Neural progenitor cell (in vitro differentiated cells): Measurements from ENCODE around the gene DNAJC22. TPM values are rescaled to one million over a fixed set of nuclear protein-coding genes. Genes with fewer than 3 reads are reported as not detected.

Experiments used
- DNase-seq: peaks from one replicate; pipeline ENCODE4 v3.0.0-alpha.2; 2016; ENCODE audit warnings: low spot score
- H2AFZ ChIP-seq: fragments of 200-600 bp; sonication (generic); replicated peaks from 2 replicates; pipeline ENCODE4 v1.6.1; 2016; ENCODE audit warnings: antibody characterized with exemption
- H3F3A ChIP-seq: fragments of 200-600 bp; sonication (generic); 2 replicates; pipeline ENCODE4 v1.6.1; 2016; ENCODE audit warnings: antibody characterized with exemption, low read depth
- H3K27ac ChIP-seq: fragments of 200-600 bp; sonication (generic); 2 replicates; pipeline ENCODE4 v1.5.1; 2016; ENCODE audit warnings: mild to moderate bottlenecking
- H3K27me3 ChIP-seq: fragments of 200-600 bp; sonication (generic); 2 replicates; pipeline ENCODE4 v1.6.1; 2016; ENCODE audit warnings: mild to moderate bottlenecking, moderate library complexity
- H3K36me3 ChIP-seq: fragments of 200-600 bp; sonication (generic); 2 replicates; pipeline ENCODE4 v1.5.1; 2016
- H3K4me1 ChIP-seq: fragments of 200-600 bp; sonication (generic); 2 replicates; pipeline ENCODE4 v1.6.1; 2016; ENCODE audit warnings: mixed run types
- H3K4me2 ChIP-seq: fragments of 200-600 bp; sonication (generic); 2 replicates; pipeline ENCODE4 v1.6.1; 2016
- H3K4me3 ChIP-seq: fragments of 200-600 bp; sonication (generic); 2 replicates; pipeline ENCODE4 v1.5.1; 2016
- H3K79me2 ChIP-seq: fragments of 200-600 bp; sonication (generic); 2 replicates; pipeline ENCODE4 v1.6.1; 2016; ENCODE audit warnings: low read depth
- H3K9ac ChIP-seq: fragments of 200-600 bp; sonication (generic); 2 replicates; pipeline ENCODE4 v1.6.1; 2016
- H3K9me3 ChIP-seq: fragments of 200-600 bp; sonication (generic); 2 replicates; pipeline ENCODE4 v1.5.1; 2016; ENCODE audit warnings: low read depth
- H4K20me1 ChIP-seq: fragments of 200-600 bp; sonication (generic); 2 replicates; pipeline ENCODE4 v1.6.1; 2016; ENCODE audit warnings: low read depth
- H3K27ac Mint-ChIP-seq: 3 replicates; pipeline ENCODE4 v1.8.0; 2021; ENCODE audit warnings: mixed read lengths
- H3K27me3 Mint-ChIP-seq: 2 replicates; pipeline ENCODE4 v1.8.0; 2022; ENCODE audit warnings: low read depth, mild to moderate bottlenecking, inconsistent platforms, moderate library complexity, mixed read lengths; ENCODE audit not compliant: insufficient read depth
- H3K36me3 Mint-ChIP-seq: 3 replicates; pipeline ENCODE4 v1.8.0; 2021; ENCODE audit warnings: mixed read lengths
- H3K4me1 Mint-ChIP-seq: 3 replicates; pipeline ENCODE4 v1.8.0; 2021; ENCODE audit warnings: mixed read lengths
- H3K4me3 Mint-ChIP-seq: 3 replicates; pipeline ENCODE4 v1.8.0; 2021; ENCODE audit warnings: mild to moderate bottlenecking, moderate library complexity, mixed read lengths
- H3K9me3 Mint-ChIP-seq: 3 replicates; pipeline ENCODE4 v1.8.0; 2020; ENCODE audit warnings: mixed read lengths
- EZH2 ChIP-seq: fragments of 200-600 bp; sonication (generic); IDR thresholded peaks from 2 replicates; pipeline ENCODE4 v1.6.1; 2017; ENCODE audit warnings: antibody characterized with exemption, mild to moderate bottlenecking, moderate library complexity
- EZH2phosphoT487 ChIP-seq: fragments of 200-600 bp; sonication (generic); IDR thresholded peaks from 2 replicates; pipeline ENCODE4 v1.6.1; 2017; ENCODE audit warnings: antibody characterized with exemption
- total RNA-seq: library from RNA; depleted of rRNA; stranded (reverse); fragments of >200 nt; gene quantifications from 2 replicates; pipeline ENCODE4 v1.2.3, GENCODE V29; 2015; ENCODE audit warnings: low replicate concordance
- TF ChIP-seq, protein P1 (sequence below): fragments of 200-600 bp; sonication (generic); IDR thresholded peaks from 2 replicates; pipeline ENCODE4 v1.5.1; 2017; ENCODE audit warnings: antibody characterized with exemption, mild to moderate bottlenecking

The DNAJC22 gene
- total RNA-seq, 1 donor from 2014 or later = 0.39 TPM

DNA sequence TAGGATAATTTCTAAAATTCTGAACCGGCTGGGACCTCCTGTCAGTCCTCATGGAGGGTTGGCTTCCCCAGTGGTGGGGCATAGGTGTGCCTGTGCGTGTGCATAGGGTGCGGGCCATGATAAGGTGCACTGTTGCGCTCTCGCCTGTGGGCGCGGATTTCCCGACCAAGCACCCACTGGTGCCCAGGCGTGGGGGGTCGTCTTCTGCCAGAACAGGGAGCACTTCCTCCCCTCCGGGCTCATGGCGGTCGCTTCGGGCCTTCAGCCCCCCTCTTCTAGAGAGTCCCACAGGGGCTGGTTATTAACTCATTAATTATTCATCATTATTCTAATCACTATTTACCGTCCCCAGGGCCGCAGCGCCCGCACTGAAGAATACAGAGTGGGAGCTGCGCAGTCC lies 12.5 kb upstream of the DNAJC22 start:
- H4K20me1 ChIP-seq = peaks cover 12% of the 10 kb centered on the region
- H3K79me2 ChIP-seq = no peaks in the 10 kb centered on the region
- Mint-ChIP-seq H3K36me3 (peaks cover 10% of the 10 kb centered on the region), H3K9me3 (peaks cover 6% of the 10 kb centered on the region), H3K27me3 (peaks cover 55% of the 10 kb centered on the region), H3K27ac (no peak overlapping the region), H3K4me3 (no peak overlapping the region), H3K4me1 (peaks cover 26% of the 10 kb centered on the region)
- H3K4me1 ChIP-seq = peaks cover 15% of the 10 kb centered on the region
- H3K9ac ChIP-seq = no peak overlapping the region
- no peak overlapping the region for H3K4me3 ChIP-seq
- H3K36me3 ChIP-seq = no peaks in the 10 kb centered on the region
- H2AFZ ChIP-seq = no peak overlapping the region
- peaks cover 41% of the 10 kb centered on the region for H3F3A ChIP-seq
- DNase-seq = no peak
- H3K27me3 ChIP-seq = peaks cover 75% of the 10 kb centered on the region
- no peaks in the 10 kb centered on the region for H3K9me3 ChIP-seq
- TF ChIP-seq EZH2 = no peak
- TF ChIP-seq, protein P1, sequence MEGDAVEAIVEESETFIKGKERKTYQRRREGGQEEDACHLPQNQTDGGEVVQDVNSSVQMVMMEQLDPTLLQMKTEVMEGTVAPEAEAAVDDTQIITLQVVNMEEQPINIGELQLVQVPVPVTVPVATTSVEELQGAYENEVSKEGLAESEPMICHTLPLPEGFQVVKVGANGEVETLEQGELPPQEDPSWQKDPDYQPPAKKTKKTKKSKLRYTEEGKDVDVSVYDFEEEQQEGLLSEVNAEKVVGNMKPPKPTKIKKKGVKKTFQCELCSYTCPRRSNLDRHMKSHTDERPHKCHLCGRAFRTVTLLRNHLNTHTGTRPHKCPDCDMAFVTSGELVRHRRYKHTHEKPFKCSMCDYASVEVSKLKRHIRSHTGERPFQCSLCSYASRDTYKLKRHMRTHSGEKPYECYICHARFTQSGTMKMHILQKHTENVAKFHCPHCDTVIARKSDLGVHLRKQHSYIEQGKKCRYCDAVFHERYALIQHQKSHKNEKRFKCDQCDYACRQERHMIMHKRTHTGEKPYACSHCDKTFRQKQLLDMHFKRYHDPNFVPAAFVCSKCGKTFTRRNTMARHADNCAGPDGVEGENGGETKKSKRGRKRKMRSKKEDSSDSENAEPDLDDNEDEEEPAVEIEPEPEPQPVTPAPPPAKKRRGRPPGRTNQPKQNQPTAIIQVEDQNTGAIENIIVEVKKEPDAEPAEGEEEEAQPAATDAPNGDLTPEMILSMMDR = no peak
- no peak for TF ChIP-seq EZH2phosphoT487
- H3K27ac ChIP-seq = no peak overlapping the region
- no peak overlapping the region for H3K4me2 ChIP-seq

DNA sequence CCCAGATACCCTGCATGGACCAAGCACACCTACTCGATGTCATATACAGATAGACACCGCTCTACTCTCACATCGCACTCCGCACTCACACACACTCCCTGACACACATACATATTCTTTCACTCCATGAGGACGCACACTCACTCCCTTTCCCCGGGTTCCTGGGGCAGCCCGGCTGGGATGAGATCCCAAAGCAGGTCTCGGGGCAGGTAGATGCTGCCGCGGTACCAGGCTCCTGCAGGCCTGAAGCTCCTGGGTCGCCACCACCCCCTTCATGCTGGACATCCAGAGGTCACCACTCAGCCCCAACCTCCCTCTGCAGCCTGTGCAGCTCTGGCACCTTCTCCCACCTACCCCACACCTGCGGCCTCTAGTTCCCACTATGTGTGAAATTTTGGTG lies 12.0 kb upstream of the DNAJC22 start:
- Histone ChIP-seq H3K4me3 (no peak overlapping the region), H3K27me3 (peaks cover 79% of the 10 kb centered on the region), H3K4me1 (peaks cover 16% of the 10 kb centered on the region), H3F3A (peaks cover 41% of the 10 kb centered on the region), H3K9ac (no peak overlapping the region), H3K9me3 (no peaks in the 10 kb centered on the region), H3K79me2 (no peaks in the 10 kb centered on the region), H3K27ac (no peak overlapping the region), H4K20me1 (peaks cover 12% of the 10 kb centered on the region), H3K36me3 (no peaks in the 10 kb centered on the region), H2AFZ (no peak overlapping the region), H3K4me2 (no peak overlapping the region)
- Mint-ChIP-seq H3K4me1 (peaks cover 30% of the 10 kb centered on the region), H3K4me3 (no peak overlapping the region), H3K36me3 (peaks cover 10% of the 10 kb centered on the region), H3K27me3 (peaks cover 60% of the 10 kb centered on the region), H3K27ac (peak overlapping the region; percentile 21), H3K9me3 (peaks cover 6% of the 10 kb centered on the region)
- no peak for TF ChIP-seq EZH2phosphoT487
- TF ChIP-seq, protein P1 = no peak
- no peak for TF ChIP-seq EZH2
- DNase-seq = no peak

DNA sequence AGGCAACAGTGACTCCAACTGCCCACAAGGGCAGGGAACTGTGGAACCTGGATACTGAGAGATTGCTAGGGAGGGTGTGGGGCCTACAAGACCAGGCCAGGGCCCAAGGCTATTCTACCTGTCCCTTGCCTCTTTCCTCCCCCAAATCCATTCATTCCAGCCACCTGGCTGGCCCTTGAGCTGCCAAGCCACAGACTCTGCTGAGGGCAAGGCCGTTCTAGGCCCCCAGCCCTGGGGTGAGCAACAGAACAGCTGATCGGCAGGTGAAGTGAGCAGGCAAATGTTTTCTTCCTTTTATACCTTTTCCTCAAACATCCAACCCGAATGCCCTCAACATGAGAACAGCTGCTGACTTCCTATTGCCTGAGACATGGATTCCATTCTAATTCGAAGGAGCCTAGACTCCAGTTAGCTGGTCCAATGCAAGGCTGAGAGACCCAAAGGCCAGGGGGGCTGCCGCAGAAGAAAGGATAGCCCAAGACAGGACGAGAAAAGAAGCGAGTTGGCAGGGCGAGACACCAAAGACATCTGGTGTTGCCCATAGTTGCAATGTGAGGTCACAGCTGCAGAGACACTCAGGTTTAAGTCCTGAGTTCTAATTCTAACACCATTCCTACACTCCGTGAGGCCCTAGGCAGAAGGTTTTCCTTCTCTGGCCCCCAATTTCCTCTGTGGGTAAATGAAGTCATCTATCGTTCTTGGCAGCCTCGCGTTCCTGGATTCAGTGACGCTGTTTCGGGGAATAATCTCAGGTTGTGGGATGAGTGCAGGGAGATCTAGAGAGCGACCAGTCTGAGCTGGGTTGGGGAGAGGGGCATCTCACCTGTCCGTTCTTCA lies 11.4 kb upstream of the DNAJC22 start:
- no peak overlapping the region for H3K27ac Mint-ChIP-seq
- Histone ChIP-seq H3K4me1 (peaks cover 16% of the 10 kb centered on the region), H3K9me3 (no peaks in the 10 kb centered on the region), H3K27me3 (peaks cover 86% of the 10 kb centered on the region), H3K9ac (no peak overlapping the region), H3K36me3 (no peaks in the 10 kb centered on the region), H4K20me1 (peaks cover 12% of the 10 kb centered on the region), H3K27ac (no peak overlapping the region), H3K4me3 (no peak overlapping the region), H3K4me2 (no peak overlapping the region), H2AFZ (no peak overlapping the region), H3K79me2 (no peaks in the 10 kb centered on the region), H3F3A (peaks cover 41% of the 10 kb centered on the region)
- H3K4me3 Mint-ChIP-seq = peak overlapping the region; percentile 58
- H3K9me3 Mint-ChIP-seq = peaks cover 6% of the 10 kb centered on the region
- H3K4me1 Mint-ChIP-seq = peaks cover 37% of the 10 kb centered on the region
- DNase-seq = no peak
- peaks cover 67% of the 10 kb centered on the region for H3K27me3 Mint-ChIP-seq
- peaks cover 8% of the 10 kb centered on the region for H3K36me3 Mint-ChIP-seq
- TF ChIP-seq, protein P1 = no peak
- TF ChIP-seq EZH2 (no peak), EZH2phosphoT487 (no peak)
